HEK293T (cell line): ENCODE results near the gene ACER1.

Source experiments
- FOXA1 ChIP-seq: fragments of 450-650 bp; IDR thresholded peaks from 2 replicates; pipeline ENCODE4 v1.6.1; 2016; ENCODE audit warnings: mild to moderate bottlenecking
- HDGF ChIP-seq: fragments of 450-650 bp; IDR thresholded peaks from 2 replicates; pipeline ENCODE4 v1.6.1; 2017; ENCODE audit warnings: antibody characterized with exemption, borderline replicate concordance
- LEF1 ChIP-seq: fragments of 450-650 bp; IDR thresholded peaks from 2 replicates; pipeline ENCODE4 v1.6.1; 2017; ENCODE audit warnings: mild to moderate bottlenecking, borderline replicate concordance

- TF ChIP-seq FOXA1 (no peak), HDGF (no peak), LEF1 (no peak)
Measured at GRCh38 chr19:6357174-6357573, 23.8 kb upstream of the ACER1 start.
